HG03175 (cell line): ENCODE measurements around the gene SLC22A23.

Experiments used
- ATAC-seq: cut with Tn5 transposase; IDR thresholded peaks from one replicate; pipeline ENCODE4 v1.9.1; 2021; ENCODE audit warnings: mild to moderate bottlenecking, moderate library complexity; ENCODE audit not compliant: unreplicated experiment

SLC22A23 gene

DNA sequence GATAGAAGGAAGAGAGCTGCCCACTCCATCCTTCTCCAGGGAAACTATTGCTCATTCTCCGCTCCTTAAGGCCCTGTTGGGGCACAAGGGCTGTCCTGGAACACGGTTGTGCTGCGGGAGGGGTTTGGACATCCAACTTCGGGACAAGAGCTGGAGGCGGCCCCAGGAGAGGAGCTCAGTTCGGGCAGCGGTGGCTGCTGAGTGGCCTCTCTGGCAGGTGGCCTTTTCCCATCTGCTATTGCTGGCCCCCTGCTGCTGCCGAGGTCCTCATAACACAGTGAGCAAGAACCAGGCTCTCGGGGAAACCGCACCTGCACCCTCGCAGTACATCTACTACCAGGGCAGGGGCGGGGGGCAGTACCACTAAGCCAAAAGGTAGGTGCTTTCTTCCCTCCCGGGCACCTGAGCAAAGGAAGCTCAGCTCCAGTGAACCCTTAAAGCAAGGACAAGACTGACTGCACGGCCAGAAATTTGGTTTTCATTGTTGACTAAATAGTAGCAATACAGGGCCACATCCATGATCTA lies 134.4 kb downstream of the SLC22A23 start:
- ATAC-seq: no peak

DNA sequence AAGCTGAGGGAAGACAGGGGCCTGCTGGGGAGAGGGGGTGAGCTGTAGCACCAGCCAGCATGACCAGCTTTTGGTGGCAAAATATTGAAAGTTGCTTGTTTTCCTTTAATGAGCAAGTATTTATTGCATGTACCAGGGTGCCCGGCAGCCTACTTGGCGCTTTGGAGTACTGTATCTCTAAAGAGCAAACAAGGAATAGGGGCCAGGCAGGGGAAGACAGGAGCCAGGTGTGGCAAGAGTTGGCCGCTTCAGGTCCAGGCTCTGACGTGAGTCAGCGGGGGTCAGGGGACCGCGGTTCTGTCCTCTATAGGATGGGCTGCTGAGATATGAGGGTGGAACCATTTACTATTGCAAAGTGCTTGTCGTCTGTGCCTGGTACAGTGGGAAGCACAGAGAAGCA lies 135.0 kb downstream of the SLC22A23 start:
- no peak for ATAC-seq

DNA sequence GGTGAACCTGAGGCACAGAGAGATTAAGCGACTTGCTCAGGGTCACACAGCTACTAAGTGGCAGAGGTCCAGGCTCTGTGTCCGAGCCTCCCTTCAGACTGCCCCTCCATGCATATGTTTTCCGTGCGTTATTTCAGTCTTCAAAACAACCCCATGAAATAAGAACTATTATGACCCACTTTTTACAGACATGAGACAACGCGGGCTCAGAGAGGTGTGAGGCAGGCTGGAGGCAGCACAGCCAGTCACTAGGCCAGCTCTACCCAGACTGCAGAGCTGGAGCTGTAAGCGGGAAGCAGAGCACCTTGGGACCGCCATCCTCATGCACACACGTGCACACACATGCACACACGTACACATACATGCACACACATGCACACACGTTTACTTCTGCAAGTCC lies 135.8 kb downstream of the SLC22A23 start:
- ATAC-seq: no peak

DNA sequence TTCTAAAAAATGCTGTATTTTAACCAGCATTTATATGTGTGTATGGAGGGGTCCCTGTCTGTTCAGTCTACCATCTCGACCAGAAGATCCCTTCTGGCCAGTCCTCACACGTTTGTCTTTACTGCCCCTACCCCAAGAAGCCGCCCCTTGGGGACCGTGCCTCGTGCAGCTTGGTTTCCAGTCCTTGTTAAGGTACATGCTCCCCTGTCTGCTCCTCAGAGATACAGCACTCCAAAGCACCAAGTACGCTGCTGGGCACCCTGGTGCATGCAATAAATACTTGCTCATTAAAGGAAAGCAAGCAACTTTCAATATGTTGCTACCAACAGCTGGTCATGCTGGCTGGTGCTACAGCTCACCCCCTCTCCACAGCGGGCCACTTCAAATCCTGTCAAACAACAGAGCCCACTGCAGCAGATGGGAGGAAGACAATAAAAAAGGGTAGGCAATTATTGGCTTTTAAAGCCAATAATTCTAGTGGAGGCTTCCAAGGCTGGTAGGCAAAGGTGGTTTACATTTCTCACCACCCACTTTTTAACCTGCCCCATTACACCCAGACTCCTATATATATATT lies 136.5 kb downstream of the SLC22A23 start:
- ATAC-seq: no peak

DNA sequence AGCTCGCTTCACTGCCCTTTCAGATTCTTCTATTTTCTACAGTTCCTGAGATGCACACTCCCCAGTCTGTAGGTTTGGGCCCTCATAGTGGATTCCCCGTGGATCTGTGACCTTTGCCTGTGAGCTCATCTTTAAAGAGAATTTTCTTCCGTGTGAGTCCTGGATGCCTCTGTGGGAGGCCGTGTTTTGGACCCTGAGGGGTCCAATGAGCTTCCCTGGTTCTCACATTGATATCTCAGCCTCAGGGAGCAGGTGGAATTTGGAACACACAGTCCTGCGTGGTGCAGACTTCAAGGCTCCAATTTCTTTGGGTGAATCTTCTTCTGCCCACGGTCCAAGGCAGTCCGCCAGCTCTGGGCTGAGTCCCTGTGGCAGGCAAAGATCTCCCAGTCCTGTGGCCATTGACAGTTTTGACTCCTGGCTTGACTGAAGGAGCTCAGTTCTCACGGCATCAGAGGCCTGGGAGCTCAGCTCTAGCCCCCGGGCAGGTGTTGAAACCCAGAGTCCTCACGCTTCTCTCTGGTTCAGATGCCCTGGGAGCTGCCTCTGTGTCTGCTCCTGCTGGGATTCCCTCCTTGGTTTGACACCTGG lies 137.1 kb downstream of the SLC22A23 start:
- no peak for ATAC-seq

DNA sequence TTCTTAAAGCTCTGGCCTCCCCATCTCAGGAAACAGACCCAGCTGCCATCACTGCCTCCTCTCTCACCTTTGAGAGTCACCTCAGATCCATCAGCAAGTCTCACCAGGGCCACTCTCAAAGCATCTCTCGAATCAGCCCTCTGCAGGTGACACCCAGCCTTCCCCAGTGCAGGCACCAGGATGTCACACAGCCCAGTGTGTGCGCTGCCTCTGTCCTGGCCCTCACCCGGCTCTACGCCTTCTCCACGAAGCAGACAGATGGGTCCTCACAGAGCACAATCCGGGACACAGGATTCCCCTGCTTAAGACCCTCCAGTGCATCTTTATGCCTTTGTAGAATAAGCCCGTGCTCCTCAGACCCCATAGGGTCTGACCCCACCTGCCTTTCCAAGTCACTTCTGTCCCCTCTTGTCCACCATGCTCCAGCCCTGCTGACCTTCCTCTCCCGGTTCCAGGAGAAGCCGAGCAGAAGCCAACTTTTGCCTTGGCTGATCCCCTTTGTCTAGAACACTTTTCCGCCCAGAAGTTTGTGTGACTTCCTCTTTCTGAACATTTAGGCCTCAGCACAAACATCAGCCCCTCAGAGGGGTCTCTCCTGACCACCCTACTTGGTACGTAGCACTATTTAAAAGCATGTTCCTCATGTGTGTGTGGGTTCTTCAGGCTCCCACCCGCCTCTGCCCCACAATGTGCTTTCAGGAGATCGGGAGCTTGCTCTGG lies 137.9 kb downstream of the SLC22A23 start:
- no peak for ATAC-seq

DNA sequence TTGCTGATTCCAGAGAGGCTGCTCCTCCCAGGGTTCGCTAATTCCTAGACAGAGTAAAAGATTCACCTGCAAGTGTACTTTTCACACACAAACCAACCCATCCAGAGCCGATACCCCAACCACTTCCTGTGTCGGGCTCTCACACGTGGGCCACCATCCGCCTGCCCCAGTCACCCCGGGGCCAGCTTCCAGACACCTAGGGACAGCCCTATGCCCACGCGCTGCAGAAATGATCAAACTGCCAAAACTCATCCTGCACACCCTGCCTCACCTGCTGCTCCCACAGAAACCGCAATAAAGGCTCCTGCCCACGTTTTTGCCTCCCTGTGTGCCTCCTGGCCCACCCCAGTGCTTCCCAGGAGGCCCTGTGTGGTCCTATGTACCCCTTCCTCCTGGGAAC lies 138.6 kb downstream of the SLC22A23 start:
- ATAC-seq: no peak

DNA sequence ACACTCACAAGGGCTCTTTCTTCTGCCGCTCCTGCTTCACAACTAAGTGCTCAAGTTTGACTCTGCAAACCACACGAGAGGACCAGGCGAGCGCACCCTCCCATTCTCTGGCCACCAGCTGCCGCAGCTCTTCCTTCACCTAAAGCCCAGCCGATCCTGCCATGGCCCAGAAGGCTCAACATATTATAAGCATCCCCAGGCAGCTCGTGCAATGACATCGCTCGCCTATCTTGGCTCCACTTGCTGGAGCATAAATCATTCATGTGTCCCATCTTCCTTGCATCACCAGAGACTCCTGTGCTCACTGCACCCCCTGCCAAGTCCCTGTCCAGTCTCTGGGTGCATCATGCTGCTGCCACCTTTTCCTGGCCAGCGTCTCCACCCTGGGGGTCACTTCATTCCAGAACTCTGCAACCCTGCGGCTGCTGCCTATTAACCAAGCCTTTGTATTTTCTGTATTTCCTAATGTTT lies 139.1 kb downstream of the SLC22A23 start:
- no peak for ATAC-seq

DNA sequence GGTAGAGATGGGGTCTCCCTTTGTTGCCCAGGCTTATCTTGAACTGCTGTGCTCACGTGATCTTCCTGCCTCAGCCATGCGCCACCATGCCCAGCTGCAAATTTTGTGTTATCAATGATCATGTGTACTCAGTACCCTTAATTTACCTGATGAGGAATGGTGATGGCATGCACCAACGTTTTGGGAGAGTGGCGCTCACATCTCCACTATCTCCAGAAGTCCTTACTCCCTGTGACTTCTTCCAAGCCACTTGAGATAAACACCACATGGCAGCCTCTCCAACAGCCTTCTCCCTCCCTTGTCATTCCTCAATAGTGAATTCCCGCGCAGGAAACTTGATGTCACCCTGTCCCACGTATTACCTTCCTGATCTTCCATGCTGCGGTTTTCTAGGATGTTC lies 140.0 kb downstream of the SLC22A23 start:
- ATAC-seq: no peak

DNA sequence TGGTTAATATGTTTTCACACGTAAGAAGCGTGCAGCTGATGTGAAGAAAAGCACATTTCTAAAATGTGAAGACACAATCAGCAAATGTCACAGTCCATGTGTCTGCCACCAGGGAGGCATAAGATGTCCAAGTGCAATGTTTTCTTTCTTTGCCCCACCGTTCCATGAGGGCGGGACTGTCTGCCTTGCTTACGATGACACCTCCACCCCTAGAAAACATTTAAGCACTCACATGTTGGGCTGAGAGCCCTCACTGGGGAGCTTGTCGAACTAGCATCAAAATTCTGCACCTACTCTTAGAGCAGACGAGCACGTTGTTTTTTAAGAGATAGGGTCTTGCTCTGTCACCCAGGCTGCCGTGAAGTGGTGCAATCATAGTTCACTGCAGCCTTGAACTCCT lies 140.5 kb downstream of the SLC22A23 start:
- no peak for ATAC-seq

DNA sequence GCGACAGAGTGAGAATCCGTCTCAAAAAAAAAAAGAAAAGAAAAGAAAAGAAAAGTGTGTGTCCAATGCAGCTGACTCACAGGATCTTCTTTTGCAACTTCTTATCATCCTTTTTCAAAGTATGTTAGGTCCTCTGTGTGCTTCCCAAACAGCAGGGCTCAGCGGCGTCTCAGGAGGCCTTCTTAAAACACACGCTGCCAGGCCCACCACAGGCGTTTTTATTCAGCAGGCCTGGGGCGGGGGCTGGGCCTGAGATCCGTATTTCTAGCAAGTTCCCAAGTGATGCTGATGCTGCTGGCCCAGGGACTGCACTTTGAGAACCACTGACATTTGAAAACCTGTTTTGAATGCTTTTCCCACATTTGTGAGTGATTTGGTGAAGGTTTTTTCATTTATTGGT lies 141.0 kb downstream of the SLC22A23 start:
- no peak for ATAC-seq

DNA sequence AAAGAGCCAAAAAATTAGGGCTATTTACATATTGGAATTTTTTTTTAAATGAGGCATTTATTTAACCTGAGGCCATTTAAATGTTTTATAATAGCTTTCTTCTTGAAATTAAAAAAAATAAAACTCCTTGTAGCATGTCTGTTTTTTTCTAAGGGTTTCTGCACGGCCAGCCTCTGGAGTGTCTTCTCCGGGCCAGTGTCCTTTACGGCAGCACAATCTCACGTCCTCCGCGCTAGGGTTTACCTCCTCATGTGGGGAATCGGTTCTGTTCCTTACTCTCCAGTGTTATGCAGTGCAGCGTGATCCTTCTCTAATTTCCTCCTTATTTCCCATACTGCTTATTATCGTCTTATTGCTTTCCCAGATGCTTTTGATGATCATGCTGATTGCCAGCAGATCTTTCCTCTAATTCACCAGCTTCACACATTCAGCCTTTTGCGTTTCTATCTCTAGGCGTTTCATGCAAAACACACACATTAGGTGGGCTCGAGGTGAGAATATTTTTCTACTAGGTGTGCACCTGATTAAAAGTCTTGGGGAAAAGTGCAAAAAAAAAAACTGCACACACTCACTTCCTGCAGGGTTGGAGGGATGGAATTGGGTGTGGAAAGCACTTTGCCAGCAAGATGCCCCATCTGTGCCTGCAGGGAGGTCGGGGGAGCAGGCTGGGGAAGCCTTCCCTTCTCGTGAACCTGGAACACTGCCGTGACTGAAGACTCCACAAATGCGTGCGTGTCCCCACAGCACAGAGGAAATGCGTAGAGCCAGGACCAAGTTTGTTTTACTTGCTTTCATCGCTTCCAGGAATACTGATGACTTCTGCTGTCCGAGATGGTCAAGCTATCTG lies 142.0 kb downstream of the SLC22A23 start:
- ATAC-seq: no peak

DNA sequence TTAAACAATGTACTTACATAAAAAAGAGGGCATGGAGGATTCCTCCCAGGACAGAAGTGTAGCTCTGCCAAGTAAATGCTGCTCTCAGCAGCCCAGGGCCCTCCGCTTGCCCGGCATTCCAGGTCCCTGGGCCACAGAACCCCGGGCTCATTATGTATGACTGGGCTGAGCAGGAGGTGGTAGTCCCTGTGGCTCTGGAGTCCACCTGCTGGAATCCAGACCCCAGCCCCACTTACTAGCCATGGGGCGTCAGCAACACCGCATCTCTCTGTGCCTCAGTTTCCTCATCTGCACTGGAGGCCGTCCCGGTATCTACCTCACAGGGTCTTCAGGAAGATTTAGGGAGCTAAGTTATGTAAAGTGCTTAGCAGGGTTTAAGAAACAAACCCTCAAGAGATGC lies 142.7 kb downstream of the SLC22A23 start:
- ATAC-seq: no peak

DNA sequence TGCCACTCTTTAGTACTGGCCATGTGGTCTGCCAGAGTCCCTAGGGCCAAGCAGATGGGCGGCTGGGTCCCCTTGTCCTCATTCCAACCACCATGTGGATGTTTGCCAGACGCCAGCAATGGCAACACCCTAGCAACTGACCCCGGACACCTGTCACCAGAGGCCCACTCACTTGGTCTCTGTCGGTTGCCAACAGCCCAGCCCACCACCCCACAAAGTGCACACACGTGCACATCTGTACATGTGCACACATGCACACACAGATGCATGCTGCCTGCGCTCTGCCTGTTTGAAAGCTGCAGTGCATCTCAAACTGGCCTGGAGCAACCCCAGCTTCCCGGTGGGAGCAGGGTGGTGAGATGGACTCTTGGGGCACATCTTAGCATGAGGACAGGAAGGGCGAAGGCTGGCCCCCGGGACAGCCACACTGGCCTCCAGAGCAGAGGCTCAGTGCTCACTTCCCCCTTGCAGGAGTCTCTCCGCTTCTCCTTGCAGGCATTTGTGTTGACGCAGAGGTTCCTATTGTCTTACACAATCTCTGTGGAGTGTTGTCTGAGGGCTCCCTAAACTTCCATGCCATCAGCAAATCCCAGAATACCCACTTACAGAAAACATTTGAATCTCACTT lies 144.1 kb downstream of the SLC22A23 start:
- ATAC-seq: no peak

DNA sequence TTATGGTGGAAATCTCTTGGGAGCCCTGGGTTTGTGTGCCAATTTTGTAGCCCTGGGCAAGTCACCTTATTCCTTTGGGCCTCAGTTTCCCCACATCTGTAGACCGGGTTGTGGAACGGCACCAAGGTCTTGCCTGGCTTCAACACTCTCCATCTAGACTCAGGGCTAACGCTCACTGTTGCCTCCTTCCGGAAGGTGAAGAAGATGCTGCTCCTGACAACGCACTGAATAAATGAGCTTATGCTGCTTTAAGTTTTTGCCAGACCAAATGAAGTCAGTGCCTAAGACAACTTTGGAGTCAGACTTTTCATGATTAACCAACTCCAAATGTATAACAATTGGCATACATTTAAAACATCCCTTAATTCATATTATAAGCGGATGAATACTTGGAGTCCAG lies 145.0 kb downstream of the SLC22A23 start:
- ATAC-seq: no peak

DNA sequence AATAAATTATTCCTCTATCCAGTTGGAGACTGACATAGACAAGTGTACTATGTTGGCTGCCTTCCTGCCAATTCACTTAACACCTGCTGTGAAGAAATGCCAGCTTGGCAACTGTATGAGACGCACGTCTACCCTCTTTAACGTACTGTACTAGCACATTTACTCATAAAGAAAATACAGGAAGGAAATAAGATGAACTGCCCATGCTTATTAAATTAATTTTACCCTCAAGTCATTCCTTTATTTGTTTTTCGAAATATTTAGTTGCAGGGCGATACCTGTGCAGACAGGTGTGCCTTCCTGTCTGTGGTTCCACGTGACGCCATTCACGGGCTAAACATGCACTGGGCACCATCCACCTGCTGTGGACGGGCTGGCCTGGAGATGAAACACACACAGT lies 146.1 kb downstream of the SLC22A23 start:
- no peak for ATAC-seq

DNA sequence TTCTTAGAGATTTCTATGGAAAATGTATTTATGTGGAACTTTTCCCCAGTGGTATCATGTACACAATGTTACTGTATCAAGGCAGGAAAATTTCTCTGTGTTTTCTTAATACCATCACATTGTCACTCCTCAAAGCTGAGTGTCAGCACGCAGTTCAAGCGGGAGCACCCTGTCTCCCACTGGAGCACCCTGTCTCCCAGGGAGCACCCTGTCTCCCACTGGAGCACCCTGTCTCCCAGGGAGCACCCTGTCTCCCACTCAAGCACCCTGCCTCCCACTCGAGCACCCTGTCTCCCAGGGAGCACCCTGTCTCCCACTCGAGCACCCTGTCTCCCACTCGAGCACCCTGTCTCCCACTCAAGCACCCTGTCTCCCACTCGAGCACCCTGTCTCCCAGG lies 146.8 kb downstream of the SLC22A23 start:
- ATAC-seq: no peak

DNA sequence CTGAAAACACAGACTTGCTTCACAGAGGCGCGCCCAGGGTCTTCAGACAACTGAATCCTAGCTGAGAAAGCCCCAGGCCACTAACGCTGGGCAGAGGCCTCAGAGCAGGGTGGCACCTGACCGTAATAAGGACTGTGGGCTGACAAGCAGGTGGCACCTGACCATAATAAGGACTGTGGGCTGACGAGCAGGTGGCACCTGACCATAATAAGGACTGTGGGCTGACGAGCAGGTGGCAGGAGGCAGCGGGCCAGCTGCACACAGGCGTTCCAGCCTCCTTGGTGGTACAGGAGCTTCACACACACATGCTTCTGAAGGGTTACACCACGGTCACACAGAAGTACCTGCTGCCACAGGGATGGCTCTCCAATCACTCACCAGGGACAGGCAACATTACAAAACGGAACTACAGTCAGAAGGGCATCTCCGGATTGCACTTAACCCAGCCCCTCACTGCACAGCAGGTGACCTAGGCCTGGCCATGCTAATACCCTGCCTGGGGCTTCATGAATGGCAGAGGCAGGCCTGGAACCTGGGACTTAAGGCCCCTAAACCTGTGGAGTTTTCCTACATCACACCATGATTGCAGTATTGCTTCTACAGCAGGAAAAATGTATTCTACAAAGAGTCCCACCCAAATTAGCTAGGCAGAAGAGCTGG lies 147.3 kb downstream of the SLC22A23 start:
- ATAC-seq: no peak

DNA sequence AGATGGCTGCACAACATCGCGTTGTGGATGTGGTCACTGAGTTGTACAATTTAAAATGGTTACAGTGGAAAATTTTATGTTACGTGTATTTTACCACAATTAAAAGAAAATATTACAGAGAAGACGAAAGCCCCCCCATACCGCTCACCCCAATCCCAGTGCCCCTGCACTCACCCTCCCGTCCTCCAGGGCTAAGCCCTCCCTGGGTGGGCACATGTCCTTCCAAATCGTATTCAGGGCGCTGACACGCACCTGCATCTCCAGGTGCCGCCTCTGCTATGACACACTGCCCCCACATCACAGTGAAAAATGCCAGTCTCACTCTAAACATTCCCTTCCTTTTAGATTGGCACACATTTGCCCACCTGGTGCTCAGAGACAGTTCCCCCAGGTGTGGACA lies 148.7 kb downstream of the SLC22A23 start:
- no peak for ATAC-seq

DNA sequence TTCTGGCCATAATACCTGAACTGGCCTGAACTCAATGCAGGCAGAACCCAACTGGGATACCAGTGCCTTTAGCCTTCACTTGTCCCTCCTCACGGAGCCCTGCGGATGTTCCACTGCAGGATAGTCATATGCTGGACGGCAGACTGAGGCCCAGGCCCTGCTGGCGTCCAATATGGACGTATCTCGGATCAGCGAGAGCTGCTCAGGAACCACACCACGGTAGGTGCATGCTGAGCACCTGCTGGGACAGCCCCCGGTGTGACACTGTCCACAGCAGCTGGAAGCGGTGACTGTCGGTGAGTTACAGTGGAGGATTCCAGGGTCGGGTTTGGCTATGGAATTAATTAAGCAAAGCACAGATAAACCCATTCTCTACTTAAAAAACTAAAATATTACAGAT lies 149.4 kb downstream of the SLC22A23 start:
- ATAC-seq: no peak
